GM12865 (cell line): ENCODE results near the gene GNAS.

ENCODE experiments used
- DNase-seq: peaks from one replicate; pipeline ENCODE4 v3.0.0; 2010; ENCODE audit warnings: low read depth
- H3K4me3 ChIP-seq: 2 replicates; pipeline ENCODE4 v1.5.1; 2011; ENCODE audit warnings: mild to moderate bottlenecking, low read depth, low read length, control low read depth
- CTCF ChIP-seq: IDR thresholded peaks from 2 replicates; pipeline ENCODE4 v1.5.1; 2011; ENCODE audit warnings: low read length, control low read depth, low read depth, inconsistent platforms; ENCODE audit not compliant: insufficient read depth; ENCODE audit errors: missing control alignments

Gene GNAS

DNA sequence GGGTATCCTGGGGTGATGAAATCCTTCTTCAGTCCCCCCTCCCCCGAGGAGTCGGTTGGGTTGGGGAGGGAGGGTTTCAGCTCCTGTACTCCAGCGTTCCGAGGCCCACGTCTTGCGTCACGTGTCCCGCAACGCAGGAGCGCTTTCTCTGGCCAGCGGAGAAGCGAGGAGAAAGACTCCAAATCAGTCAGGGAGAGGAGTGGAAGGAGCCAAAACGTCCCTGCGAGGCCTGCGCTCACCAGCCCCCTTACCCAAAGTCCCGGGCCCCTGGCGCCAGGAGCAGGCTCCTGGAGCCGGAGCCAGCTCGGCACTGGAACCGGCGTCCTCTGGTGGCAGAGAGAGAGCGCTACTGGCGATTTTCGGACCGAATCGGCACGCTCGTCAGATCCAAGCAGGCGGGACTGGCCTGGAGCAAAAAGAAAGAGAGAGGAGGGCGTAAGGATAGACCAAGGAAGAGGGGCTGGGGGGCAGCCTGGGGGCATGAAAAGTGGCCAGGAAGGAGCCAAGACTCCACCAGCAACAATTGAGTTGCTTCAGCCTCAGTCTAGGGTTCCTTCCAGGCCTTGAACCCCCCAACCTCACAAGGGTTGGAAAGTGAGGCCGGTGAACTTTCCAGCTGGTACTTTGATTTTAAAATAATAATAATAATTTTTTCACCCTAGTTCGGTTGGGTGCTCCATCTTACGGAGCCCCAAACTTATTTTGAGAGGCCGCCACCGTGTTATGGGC lies at the start of gene GNAS:
GNAS (plus strand) TSS at position 174 of the 729 bp plus-strand sequence.
- peak within 1 kb of the TSS; percentile 68 for H3K4me3 ChIP-seq
- TF ChIP-seq CTCF: peak; percentile 59
- peak; percentile 54 for DNase-seq

- no peak for TF ChIP-seq CTCF
- H3K4me3 ChIP-seq: no peak overlapping the region
- DNase-seq: no peak
These were observed 49.0 kb upstream of the GNAS start for GRCh38 chr20:58803533-58803932.

DNA sequence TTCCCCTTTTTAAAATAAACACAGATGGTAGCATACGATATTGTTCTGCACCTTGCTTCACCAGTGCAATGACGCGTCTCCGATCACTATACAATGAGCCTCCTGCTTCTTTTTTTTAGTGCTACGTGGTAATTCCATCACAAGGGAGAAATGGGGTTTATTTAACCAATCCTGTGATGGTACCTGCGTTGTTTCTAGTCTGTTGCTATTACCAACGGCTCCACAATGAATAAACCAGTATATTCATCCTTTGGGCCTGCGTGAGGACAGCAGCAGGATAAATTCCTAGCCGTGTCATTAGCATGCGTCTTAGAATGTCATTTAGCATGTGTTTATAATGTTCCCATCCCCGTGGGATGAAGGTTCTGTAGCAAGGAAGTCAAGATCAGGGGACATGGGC lies 44.7 kb upstream of the GNAS start:
- no peak for TF ChIP-seq CTCF
- DNase-seq: no peak
- H3K4me3 ChIP-seq: no peak overlapping the region

DNA sequence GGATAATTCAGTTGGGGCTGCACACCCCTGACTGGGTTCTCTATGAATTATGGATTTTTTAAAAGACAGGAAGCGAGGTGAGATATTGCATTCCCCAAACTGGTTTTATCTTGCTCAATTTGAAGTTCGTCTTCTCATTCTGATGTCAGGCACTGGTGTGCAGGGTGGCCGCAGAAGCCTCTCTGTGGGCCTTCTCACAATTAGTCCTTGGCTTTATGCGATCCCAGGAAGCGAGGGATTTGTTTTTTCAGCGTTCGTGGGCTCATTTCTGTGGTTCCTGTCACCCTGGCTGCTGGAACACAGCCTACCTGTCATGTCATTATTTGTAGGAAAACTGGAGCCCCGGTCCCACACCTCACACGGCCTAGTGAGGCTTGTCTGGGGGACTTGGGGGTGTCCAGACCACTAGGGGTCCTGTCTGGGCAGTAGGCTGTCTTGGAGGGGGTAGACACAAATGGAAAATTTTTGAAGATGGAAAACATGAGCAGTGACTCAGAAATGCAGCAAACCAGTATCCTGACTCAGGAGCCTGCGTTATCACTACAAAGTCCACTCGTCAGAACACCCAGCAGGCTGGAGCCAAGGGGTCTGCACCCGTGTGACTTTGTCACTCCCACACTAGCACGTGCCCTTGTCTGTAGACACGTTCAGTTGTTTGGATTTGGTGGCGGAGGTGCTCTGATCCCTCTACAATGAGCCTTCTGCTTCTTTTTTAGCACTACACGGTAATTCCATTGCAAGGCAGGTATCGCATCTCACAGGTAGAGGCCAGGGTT lies 44.1 kb upstream of the GNAS start:
- no peak for DNase-seq
- H3K4me3 ChIP-seq: no peak overlapping the region
- TF ChIP-seq CTCF: no peak

GRCh38 chr20:58810116-58810878 lies 42.2 kb upstream of the GNAS start:
- H3K4me3 ChIP-seq: no peak overlapping the region
- no peak for TF ChIP-seq CTCF
- no peak for DNase-seq

GRCh38 chr20:58810879-58811250 lies 41.7 kb upstream of the GNAS start:
- no peak overlapping the region for H3K4me3 ChIP-seq
- TF ChIP-seq CTCF: no peak
- no peak for DNase-seq
